Skeletal muscle cell (primary cell): ENCODE data around the gene MANSC4.

ENCODE experiments used
- DNase-seq: peaks from one replicate; pipeline ENCODE4 v3.0.0-alpha.2; 2010; ENCODE audit warnings: low read depth
- H3K4me3 ChIP-seq: 2 replicates; pipeline ENCODE4 v1.5.1; 2011; ENCODE audit warnings: low read depth, mild to moderate bottlenecking, control low read depth, low read length, moderate library complexity

The MANSC4 gene

GRCh38 chr12:27802936-27803335 lies 22.9 kb upstream of the MANSC4 start:
- H3K4me3 ChIP-seq: no peak overlapping the region
- DNase-seq: no peak

GRCh38 chr12:27802511-27802910 lies 22.5 kb upstream of the MANSC4 start:
- H3K4me3 ChIP-seq: no peak overlapping the region
- DNase-seq: no peak

- no peak overlapping the region for H3K4me3 ChIP-seq
- no peak for DNase-seq
Observed at GRCh38 chr12:27801630-27802029, 21.6 kb upstream of the MANSC4 start.

- no peak for DNase-seq
- no peak overlapping the region for H3K4me3 ChIP-seq
Observed at GRCh38 chr12:27800819-27801218, 20.8 kb upstream of the MANSC4 start.

- no peak overlapping the region for H3K4me3 ChIP-seq
- no peak for DNase-seq
Observed at GRCh38 chr12:27797301-27798025, 17.4 kb upstream of the MANSC4 start.

- DNase-seq: no peak
- no peak overlapping the region for H3K4me3 ChIP-seq
Observed at GRCh38 chr12:27796128-27796527, 16.1 kb upstream of the MANSC4 start.

GRCh38 chr12:27794818-27795584 lies 15.0 kb upstream of the MANSC4 start:
- no peak for DNase-seq
- no peak overlapping the region for H3K4me3 ChIP-seq

GRCh38 chr12:27790179-27790578 lies 10.1 kb upstream of the MANSC4 start:
- no peak overlapping the region for H3K4me3 ChIP-seq
- DNase-seq: no peak

- no peak overlapping the region for H3K4me3 ChIP-seq
- no peak for DNase-seq
Observed at GRCh38 chr12:27787559-27787958, 7.5 kb upstream of the MANSC4 start.

- H3K4me3 ChIP-seq: no peak overlapping the region
- DNase-seq: peak; percentile 56
Observed at GRCh38 chr12:27785882-27786570, 6.0 kb upstream of the MANSC4 start.

GRCh38 chr12:27782481-27782880 lies 2.4 kb upstream of the MANSC4 start:
- H3K4me3 ChIP-seq: no peak overlapping the region
- no peak for DNase-seq

- H3K4me3 ChIP-seq: peak overlapping the region; percentile 76
- peak; percentile 34 for DNase-seq
Observed at GRCh38 chr12:27781680-27782079, 1.6 kb upstream of the MANSC4 start.

- DNase-seq: no peak
Observed at GRCh38 chr12:27780612-27781408, 774 bp upstream of the MANSC4 start.

GRCh38 chr12:27779416-27779919 lies 568 bp downstream of the MANSC4 start:
- DNase-seq: no peak
- H3K4me3 ChIP-seq: peak overlapping the region; percentile 76

More at GRCh38 chr12:27780612-27781408, 774 bp upstream of the MANSC4 start:
- peak overlapping the region; percentile 76 for H3K4me3 ChIP-seq

GRCh38 chr12:27778206-27778605 lies 1.8 kb downstream of the MANSC4 start:
- DNase-seq: no peak
- no peak overlapping the region for H3K4me3 ChIP-seq

- DNase-seq: no peak
Observed at GRCh38 chr12:27777141-27777540, 2.9 kb downstream of the MANSC4 start.

GRCh38 chr12:27772328-27773049 lies 7.5 kb downstream of the MANSC4 start:
- no peak for DNase-seq
- H3K4me3 ChIP-seq: no peak overlapping the region

More at GRCh38 chr12:27777141-27777540, 2.9 kb downstream of the MANSC4 start:
- H3K4me3 ChIP-seq: no peak overlapping the region

- DNase-seq: no peak
- no peak overlapping the region for H3K4me3 ChIP-seq
Observed at GRCh38 chr12:27771481-27772327, 8.3 kb downstream of the MANSC4 start.
